Measurements from ENCODE around the gene RASSF3. TPM values are rescaled to one million over a fixed set of nuclear protein-coding genes. Genes with fewer than 3 reads are reported as not detected.

RASSF3 gene
- 16.9 and 23.6 TPM in 2 replicates for total RNA-seq
- polyA plus RNA-seq = 3.5 and 4.8 TPM in 2 replicates

GRCh38 chr12:64610079-64610659, at the start of gene RASSF3:
Gene RASSF3 (plus strand): TSS chr12:64610495. CDS start chr12:64610633, 138 bp downstream.
- TF ChIP-seq CTCF (IDR thresholded peaks at IDR 0.05; ENCODE audit: low read depth, low read length) = no peak
- no peaks in the 10 kb centered on the region for H3K9me3 ChIP-seq (ENCODE audit: low read depth)
- no peaks in the 10 kb centered on the region for H3K36me3 ChIP-seq
- H3K27me3 ChIP-seq = no peaks in the 10 kb centered on the region
- DNase-seq (ENCODE audit: low read depth in 1 of 2, low spot score in 1 of 2) = peak; percentile 82 to 88
- H3K27ac ChIP-seq = peak within 1 kb of the TSS; percentile 83
- peak within 1 kb of the TSS; percentile 78 for H3K4me3 ChIP-seq
- peaks cover 3% of the 10 kb centered on the region for H3K4me1 ChIP-seq (ENCODE audit: low read depth)

GRCh38 chr12:64561302-64562136, 48.8 kb upstream of the RASSF3 start:
- no peak for TF ChIP-seq CTCF (IDR thresholded peaks at IDR 0.05; ENCODE audit: low read depth, low read length)
- Histone ChIP-seq H3K27ac (no peak overlapping the region), H3K4me3 (no peak overlapping the region)

GRCh38 chr12:64566122-64566521, 44.2 kb upstream of the RASSF3 start:
- no peaks in the 10 kb centered on the region for H3K9me3 ChIP-seq (ENCODE audit: low read depth)
- no peaks in the 10 kb centered on the region for H3K36me3 ChIP-seq
- H3K4me3 ChIP-seq = no peak overlapping the region
- no peak for TF ChIP-seq CTCF (IDR thresholded peaks at IDR 0.05; ENCODE audit: low read depth, low read length)
- no peaks in the 10 kb centered on the region for H3K27me3 ChIP-seq
- no peak overlapping the region for H3K27ac ChIP-seq
- H3K4me1 ChIP-seq (ENCODE audit: low read depth) = no peaks in the 10 kb centered on the region
- DNase-seq (ENCODE audit: low read depth in 1 of 2, low spot score in 1 of 2) = no peak

More at GRCh38 chr12:64561302-64562136, 48.8 kb upstream of the RASSF3 start:
- H3K4me1 ChIP-seq (ENCODE audit: low read depth) = no peaks in the 10 kb centered on the region
- H3K27me3 ChIP-seq = no peaks in the 10 kb centered on the region
- no peak for DNase-seq (ENCODE audit: low read depth in 1 of 2, low spot score in 1 of 2)
- H3K36me3 ChIP-seq = no peaks in the 10 kb centered on the region
- H3K9me3 ChIP-seq (ENCODE audit: low read depth) = no peaks in the 10 kb centered on the region

- Histone ChIP-seq H3K4me1 (ENCODE audit: low read depth) (no peaks in the 10 kb centered on the region), H3K27ac (no peak overlapping the region), H3K27me3 (no peaks in the 10 kb centered on the region), H3K36me3 (no peaks in the 10 kb centered on the region), H3K9me3 (ENCODE audit: low read depth) (no peaks in the 10 kb centered on the region), H3K4me3 (no peak overlapping the region)
- DNase-seq (ENCODE audit: low read depth in 1 of 2, low spot score in 1 of 2) = no peak
- TF ChIP-seq CTCF (IDR thresholded peaks at IDR 0.05; ENCODE audit: low read depth, low read length) = no peak
Observed at GRCh38 chr12:64566831-64567517, 43.3 kb upstream of the RASSF3 start.

- DNase-seq (ENCODE audit: low read depth in 1 of 2, low spot score in 1 of 2) = no peak
- no peak overlapping the region for H3K4me3 ChIP-seq
- TF ChIP-seq CTCF (IDR thresholded peaks at IDR 0.05; ENCODE audit: low read depth, low read length) = no peak
- no peaks in the 10 kb centered on the region for H3K9me3 ChIP-seq (ENCODE audit: low read depth)
- no peaks in the 10 kb centered on the region for H3K4me1 ChIP-seq (ENCODE audit: low read depth)
- no peak overlapping the region for H3K27ac ChIP-seq
- no peaks in the 10 kb centered on the region for H3K36me3 ChIP-seq
- H3K27me3 ChIP-seq = no peaks in the 10 kb centered on the region
Observed at GRCh38 chr12:64567570-64567969, 42.7 kb upstream of the RASSF3 start.
